GM21737 (cell line): ENCODE data around the gene SSTR1.

Source experiments
- ATAC-seq: cut with Tn5 transposase; IDR thresholded peaks from one replicate; pipeline ENCODE4 v1.9.1; 2021; ENCODE audit warnings: mild to moderate bottlenecking, moderate library complexity; ENCODE audit not compliant: unreplicated experiment

Gene SSTR1

GRCh38 chr14:38202444-38203191 lies 5.1 kb upstream of the SSTR1 start:
- no peak for ATAC-seq

GRCh38 chr14:38203929-38204718 lies 3.6 kb upstream of the SSTR1 start:
- no peak for ATAC-seq

- ATAC-seq = no peak
Observed at GRCh38 chr14:38204719-38205115, 3.0 kb upstream of the SSTR1 start.

GRCh38 chr14:38205119-38205813 lies 2.4 kb upstream of the SSTR1 start:
- ATAC-seq = no peak

- ATAC-seq = no peak
Observed at GRCh38 chr14:38205949-38206665, 1.6 kb upstream of the SSTR1 start.

- no peak for ATAC-seq
Observed at GRCh38 chr14:38206689-38207376, 871 bp upstream of the SSTR1 start.

GRCh38 chr14:38207377-38207735 lies 348 bp upstream of the SSTR1 start:
- no peak for ATAC-seq

- ATAC-seq = no peak
Observed at GRCh38 chr14:38208618-38209562, 1.2 kb downstream of the SSTR1 start.

GRCh38 chr14:38209572-38210557 lies 2.2 kb downstream of the SSTR1 start:
- ATAC-seq = no peak

GRCh38 chr14:38210587-38211216 lies 3.0 kb downstream of the SSTR1 start:
- no peak for ATAC-seq

GRCh38 chr14:38211255-38211735 lies 3.6 kb downstream of the SSTR1 start:
- ATAC-seq = no peak

- ATAC-seq = no peak
Observed at GRCh38 chr14:38212111-38212510, 4.4 kb downstream of the SSTR1 start.

- ATAC-seq = no peak
Observed at GRCh38 chr14:38213001-38213400, 5.3 kb downstream of the SSTR1 start.

GRCh38 chr14:38217553-38217952 lies 9.8 kb downstream of the SSTR1 start:
- no peak for ATAC-seq

GRCh38 chr14:38221077-38221476 lies 13.4 kb downstream of the SSTR1 start:
- no peak for ATAC-seq

- ATAC-seq = no peak
Observed at GRCh38 chr14:38224338-38224737, 16.6 kb downstream of the SSTR1 start.

- no peak for ATAC-seq
Observed at GRCh38 chr14:38225946-38226345, 18.2 kb downstream of the SSTR1 start.

GRCh38 chr14:38226366-38226765 lies 18.7 kb downstream of the SSTR1 start:
- no peak for ATAC-seq
